HEK293 (cell line): ENCODE results near the gene TLE4.

Experiments
- CTCF ChIA-PET: fragments of 350-600 bp; formaldehyde crosslinking; extraction: SDS; loops from one replicate; lab custom pipeline; 2021; ENCODE audit warnings: antibody characterized with exemption; lab: Yijun Ruan, JAX
- POLR2A ChIA-PET: fragments of 300-600 bp; formaldehyde crosslinking; extraction: SDS; loops from one replicate; lab custom pipeline; 2020; ENCODE audit warnings: antibody characterized with exemption, inconsistent platforms; lab: Yijun Ruan, JAX
- H3K27ac ChIP-seq: fragments of 200-500 bp; sonication (Bioruptor generic); 2 replicates; pipeline ENCODE4 v1.5.1; 2014; ENCODE audit warnings: low read depth, low read length, control low read depth, inconsistent platforms; ENCODE audit errors: extremely low read depth
- H3K36me3 ChIP-seq, 2 experiments: fragments of 200-500 bp in 1 of 2; sonication (Bioruptor generic) in 1 of 2; 1 replicate in 1 of 2; 2 replicates in 1 of 2; pipeline ENCODE4 v1.5.1; 2014 to 2017; ENCODE audit warnings: inconsistent platforms in 2 of 2, low read length in 2 of 2; ENCODE audit not compliant: control insufficient read depth in 2 of 2, insufficient read depth in 1 of 2
- H3K4me1 ChIP-seq: fragments of 200-500 bp; sonication (Bioruptor generic); 2 replicates; pipeline ENCODE4 v1.5.1; 2014; ENCODE audit warnings: mild to moderate bottlenecking, low read length, inconsistent platforms; ENCODE audit not compliant: control insufficient read depth, insufficient read depth
- H3K4me3 ChIP-seq: 2 replicates; pipeline ENCODE4 v1.5.1; 2011; ENCODE audit warnings: low read depth, mild to moderate bottlenecking, control low read depth, low read length, moderate library complexity
- H3K9me3 ChIP-seq: fragments of 200-500 bp; sonication (Bioruptor generic); 2 replicates; pipeline ENCODE4 v1.5.1; 2014; ENCODE audit warnings: low read depth, low read length, inconsistent platforms; ENCODE audit not compliant: control insufficient read depth, insufficient read depth
- FEZF1 ChIP-seq: fragments of 450-650 bp; formaldehyde crosslinking; IDR thresholded peaks from 2 replicates; pipeline ENCODE4 v1.5.1; 2016; ENCODE audit warnings: missing biosample characterization, missing genetic modification characterization
- KLF8 ChIP-seq: fragments of 450-650 bp; formaldehyde crosslinking; IDR thresholded peaks from 2 replicates; pipeline ENCODE4 v1.5.1; 2016; ENCODE audit warnings: missing biosample characterization, missing genetic modification characterization
- OSR2 ChIP-seq: fragments of 450-650 bp; formaldehyde crosslinking; IDR thresholded peaks from 2 replicates; pipeline ENCODE4 v1.5.1; 2016; ENCODE audit warnings: missing biosample characterization, missing genetic modification characterization
- SETDB1 ChIP-seq: IDR thresholded peaks from one replicate; pipeline ENCODE4 v1.6.1; 2017; ENCODE audit warnings: mild to moderate bottlenecking, low read length, moderate library complexity, mixed read lengths; ENCODE audit not compliant: insufficient read length
- SP3 ChIP-seq: fragments of 450-650 bp; formaldehyde crosslinking; IDR thresholded peaks from 2 replicates; pipeline ENCODE4 v1.5.1; 2016; ENCODE audit warnings: missing biosample characterization, missing genetic modification characterization
- TRIM28 ChIP-seq: IDR thresholded peaks from 2 replicates; pipeline ENCODE4 v1.6.1; 2011; ENCODE audit warnings: low read length, control low read depth, borderline replicate concordance
- ZBTB17 ChIP-seq: fragments of 450-650 bp; formaldehyde crosslinking; IDR thresholded peaks from 2 replicates; pipeline ENCODE4 v1.5.1; 2016; ENCODE audit warnings: missing biosample characterization, missing genetic modification characterization
- ZBTB21 ChIP-seq: fragments of 450-650 bp; formaldehyde crosslinking; IDR thresholded peaks from 2 replicates; pipeline ENCODE4 v1.5.1; 2017; ENCODE audit warnings: missing biosample characterization, missing genetic modification characterization
- ZFHX2 ChIP-seq: fragments of 450-650 bp; formaldehyde crosslinking; conservative IDR thresholded peaks from 2 replicates; pipeline ENCODE4 v1.5.1; 2016; ENCODE audit warnings: missing biosample characterization, missing genetic modification characterization
- ZNF114 ChIP-seq: fragments of 450-650 bp; formaldehyde crosslinking; IDR thresholded peaks from 2 replicates; pipeline ENCODE4 v1.5.0; 2017; ENCODE audit warnings: missing biosample characterization, missing genetic modification characterization
- ZNF133 ChIP-seq: fragments of 450-650 bp; formaldehyde crosslinking; IDR thresholded peaks from 2 replicates; pipeline ENCODE4 v1.5.1; 2016; ENCODE audit warnings: missing biosample characterization, missing genetic modification characterization
- ZNF19 ChIP-seq: fragments of 450-650 bp; formaldehyde crosslinking; IDR thresholded peaks from 2 replicates; pipeline ENCODE4; 2016; ENCODE audit warnings: missing biosample characterization, missing genetic modification characterization, low read depth
- ZNF274 ChIP-seq, 2 experiments: fragments of 200-500 bp in 1 of 2; fragments of 450-650 bp in 1 of 2; sonication (Bioruptor generic) in 1 of 2; formaldehyde crosslinking in 1 of 2; IDR thresholded peaks; 2 replicates each; pipeline versions ENCODE4 v1.5.1 to v1.6.1; 2014 to 2016; ENCODE audit warnings: borderline replicate concordance in 1 of 2, inconsistent platforms in 1 of 2, low read length in 1 of 2, missing biosample characterization in 1 of 2, missing genetic modification characterization in 1 of 2
- ZNF624 ChIP-seq: fragments of 450-650 bp; formaldehyde crosslinking; IDR thresholded peaks from 2 replicates; pipeline ENCODE4 v1.5.1; 2017; ENCODE audit warnings: missing biosample characterization, missing genetic modification characterization
- ZNF677 ChIP-seq: fragments of 450-650 bp; IDR thresholded peaks from 2 replicates; pipeline ENCODE4 v1.5.0; 2018; ENCODE audit warnings: missing biosample characterization, mild to moderate bottlenecking, missing genetic modification characterization, moderate library complexity
- ZNF843 ChIP-seq: fragments of 450-650 bp; formaldehyde crosslinking; IDR thresholded peaks from 2 replicates; pipeline ENCODE4 v1.5.1; 2016; ENCODE audit warnings: missing biosample characterization, missing genetic modification characterization
- ZXDB ChIP-seq: fragments of 450-650 bp; formaldehyde crosslinking; IDR thresholded peaks from 2 replicates; pipeline ENCODE4 v1.5.1; 2016; ENCODE audit warnings: missing biosample characterization, missing genetic modification characterization
- TF ChIP-seq, protein P1 (sequence below): fragments of 450-650 bp; formaldehyde crosslinking; IDR thresholded peaks from 2 replicates; pipeline ENCODE4 v1.5.1; 2016; ENCODE audit warnings: missing biosample characterization, missing genetic modification characterization
- TF ChIP-seq, protein P2 (sequence below): fragments of 450-650 bp; formaldehyde crosslinking; IDR thresholded peaks from 2 replicates; pipeline ENCODE4 v1.5.1; 2017; ENCODE audit warnings: missing biosample characterization, missing genetic modification characterization
- TF ChIP-seq, protein P3 (sequence below): fragments of 450-650 bp; formaldehyde crosslinking; conservative IDR thresholded peaks from 2 replicates; pipeline ENCODE4 v1.5.1; 2016; ENCODE audit warnings: low read depth, missing biosample characterization, missing genetic modification characterization
- TF ChIP-seq, protein P4 (sequence below): fragments of 450-650 bp; formaldehyde crosslinking; IDR thresholded peaks from 2 replicates; pipeline ENCODE4 v1.5.1; 2016; ENCODE audit warnings: missing biosample characterization, missing genetic modification characterization

The TLE4 gene

DNA sequence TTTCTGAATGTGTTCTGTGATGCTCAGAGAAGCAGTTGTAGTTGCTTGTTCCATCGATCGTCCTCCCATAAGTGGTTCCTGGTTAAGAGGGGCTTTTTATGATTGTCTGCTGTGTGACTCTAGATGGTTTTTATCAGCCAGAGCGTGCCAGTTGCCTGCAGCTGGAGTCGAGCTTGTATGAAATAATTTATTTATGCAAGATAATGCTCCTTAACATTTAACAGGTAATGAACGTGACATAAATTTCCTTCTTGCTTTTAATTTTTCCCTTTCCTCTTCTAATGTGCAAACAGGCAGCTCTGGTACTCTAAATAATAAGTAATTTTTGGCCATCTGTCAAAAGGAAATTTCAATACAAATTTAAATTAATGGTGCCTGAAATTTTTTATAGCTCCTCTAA, 84.4 kb downstream of the TLE4 start:
- Histone ChIP-seq H3K4me3 (no peak overlapping the region), H3K36me3 (peaks cover 0 to 39% of the 10 kb centered on the region in 2 experiments; a peak in 1 of 3 replicates), H3K4me1 (no peaks in the 10 kb centered on the region), H3K9me3 (no peaks in the 10 kb centered on the region), H3K27ac (no peak overlapping the region)
- ChIA-PET CTCF (no interaction called here), POLR2A (no interaction called here)
- TF ChIP-seq ZBTB17 (tag by site-specific recombination) = 0 out of 2 replicates have a peak, but pooled peaks have one; percentile 2
- no peak for TF ChIP-seq ZBTB21 (tag by site-specific recombination)
- peak; percentile 79 for TF ChIP-seq ZNF843 (tag by site-specific recombination)
- TF ChIP-seq ZNF19 (tag by site-specific recombination) = no peak
- TF ChIP-seq ZXDB (tag by site-specific recombination) = peak; percentile 17; the same call in 1 of the 2 replicates
- TF ChIP-seq FEZF1 (tag by site-specific recombination) = peak; percentile 85
- TF ChIP-seq ZNF133 (tag by site-specific recombination) = no peak
- TF ChIP-seq, protein P1, sequence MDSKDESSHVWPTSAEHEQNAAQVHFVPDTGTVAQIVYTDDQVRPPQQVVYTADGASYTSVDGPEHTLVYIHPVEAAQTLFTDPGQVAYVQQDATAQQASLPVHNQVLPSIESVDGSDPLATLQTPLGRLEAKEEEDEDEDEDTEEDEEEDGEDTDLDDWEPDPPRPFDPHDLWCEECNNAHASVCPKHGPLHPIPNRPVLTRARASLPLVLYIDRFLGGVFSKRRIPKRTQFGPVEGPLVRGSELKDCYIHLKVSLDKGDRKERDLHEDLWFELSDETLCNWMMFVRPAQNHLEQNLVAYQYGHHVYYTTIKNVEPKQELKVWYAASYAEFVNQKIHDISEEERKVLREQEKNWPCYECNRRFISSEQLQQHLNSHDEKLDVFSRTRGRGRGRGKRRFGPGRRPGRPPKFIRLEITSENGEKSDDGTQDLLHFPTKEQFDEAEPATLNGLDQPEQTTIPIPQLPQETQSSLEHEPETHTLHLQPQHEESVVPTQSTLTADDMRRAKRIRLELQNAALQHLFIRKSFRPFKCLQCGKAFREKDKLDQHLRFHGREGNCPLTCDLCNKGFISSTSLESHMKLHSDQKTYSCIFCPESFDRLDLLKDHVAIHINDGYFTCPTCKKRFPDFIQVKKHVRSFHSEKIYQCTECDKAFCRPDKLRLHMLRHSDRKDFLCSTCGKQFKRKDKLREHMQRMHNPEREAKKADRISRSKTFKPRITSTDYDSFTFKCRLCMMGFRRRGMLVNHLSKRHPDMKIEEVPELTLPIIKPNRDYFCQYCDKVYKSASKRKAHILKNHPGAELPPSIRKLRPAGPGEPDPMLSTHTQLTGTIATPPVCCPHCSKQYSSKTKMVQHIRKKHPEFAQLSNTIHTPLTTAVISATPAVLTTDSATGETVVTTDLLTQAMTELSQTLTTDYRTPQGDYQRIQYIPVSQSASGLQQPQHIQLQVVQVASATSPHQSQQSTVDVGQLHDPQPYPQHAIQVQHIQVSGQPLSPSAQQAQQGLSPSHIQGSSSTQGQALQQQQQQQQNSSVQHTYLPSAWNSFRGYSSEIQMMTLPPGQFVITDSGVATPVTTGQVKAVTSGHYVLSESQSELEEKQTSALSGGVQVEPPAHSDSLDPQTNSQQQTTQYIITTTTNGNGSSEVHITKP (tag by site-specific recombination) = peak; percentile 28; the same call in 1 of the 2 replicates
- TF ChIP-seq, protein P2, sequence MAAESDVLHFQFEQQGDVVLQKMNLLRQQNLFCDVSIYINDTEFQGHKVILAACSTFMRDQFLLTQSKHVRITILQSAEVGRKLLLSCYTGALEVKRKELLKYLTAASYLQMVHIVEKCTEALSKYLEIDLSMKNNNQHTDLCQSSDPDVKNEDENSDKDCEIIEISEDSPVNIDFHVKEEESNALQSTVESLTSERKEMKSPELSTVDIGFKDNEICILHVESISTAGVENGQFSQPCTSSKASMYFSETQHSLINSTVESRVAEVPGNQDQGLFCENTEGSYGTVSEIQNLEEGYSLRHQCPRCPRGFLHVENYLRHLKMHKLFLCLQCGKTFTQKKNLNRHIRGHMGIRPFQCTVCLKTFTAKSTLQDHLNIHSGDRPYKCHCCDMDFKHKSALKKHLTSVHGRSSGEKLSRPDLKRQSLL (tag by site-specific recombination) = no peak
- no peak for TF ChIP-seq OSR2

DNA sequence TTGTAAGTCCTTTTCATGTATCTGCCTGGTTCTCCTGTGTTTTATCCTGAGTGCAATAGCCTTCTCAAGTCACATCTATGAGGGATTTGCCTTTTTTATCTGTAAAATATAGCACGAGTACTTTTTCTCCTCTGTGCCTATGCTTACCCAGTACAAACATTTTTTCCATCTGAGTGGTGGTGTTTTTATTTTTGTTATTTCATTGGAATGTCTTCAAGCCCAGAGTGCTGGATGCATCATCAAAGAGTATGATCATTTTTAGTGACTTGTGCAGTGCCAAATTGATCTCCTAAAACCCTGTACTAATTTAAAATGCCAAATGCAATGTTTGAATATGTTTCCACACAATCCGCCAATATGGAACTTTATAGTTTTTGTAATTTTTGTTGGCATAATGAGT, 86.1 kb downstream of the TLE4 start:
- no peak overlapping the region for H3K4me3 ChIP-seq
- CTCF ChIA-PET = no interaction called here
- no peak for TF ChIP-seq SETDB1
- peak; percentile 29; the same call in 1 of the 2 replicates for TF ChIP-seq TRIM28
- TF ChIP-seq, all 188 proteins: peak for 1
- H3K4me1 ChIP-seq = no peaks in the 10 kb centered on the region
- H3K9me3 ChIP-seq = no peaks in the 10 kb centered on the region
- no peak overlapping the region for H3K27ac ChIP-seq
- POLR2A ChIA-PET = no interaction called here
- peaks cover 0 to 33% of the 10 kb centered on the region in 2 experiments; a peak in 1 of 3 replicates for H3K36me3 ChIP-seq

DNA sequence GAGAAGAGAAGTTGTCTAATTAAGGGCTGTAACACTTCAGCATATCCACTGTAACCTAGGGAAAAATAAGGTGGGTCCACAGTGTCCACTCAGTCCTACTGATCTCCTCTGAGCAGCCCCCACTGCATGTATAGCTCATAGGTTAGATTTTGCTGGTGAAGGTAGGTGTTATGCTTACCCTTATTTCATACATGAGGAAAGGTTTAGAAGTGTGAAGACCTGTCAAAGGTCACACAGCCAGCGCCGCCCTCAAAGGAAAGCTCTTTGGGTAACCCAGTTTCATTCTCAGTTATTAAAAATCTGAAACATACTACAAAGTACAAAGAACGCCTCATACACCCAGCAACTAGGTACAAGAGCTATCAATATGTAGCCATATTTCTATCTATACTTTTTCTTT, 87.2 kb downstream of the TLE4 start:
- Histone ChIP-seq H3K4me3 (no peak overlapping the region), H3K4me1 (no peaks in the 10 kb centered on the region), H3K27ac (no peak overlapping the region), H3K36me3 (peaks cover 0 to 22% of the 10 kb centered on the region in 2 experiments; a peak in 1 of 3 replicates), H3K9me3 (no peaks in the 10 kb centered on the region)
- CTCF ChIA-PET = no interaction called here
- POLR2A ChIA-PET = no interaction called here
- no peak for TF ChIP-seq SP3 (tag by site-specific recombination)
- TF ChIP-seq ZNF677 (tag by site-specific recombination) = no peak
- TF ChIP-seq, protein P3, sequence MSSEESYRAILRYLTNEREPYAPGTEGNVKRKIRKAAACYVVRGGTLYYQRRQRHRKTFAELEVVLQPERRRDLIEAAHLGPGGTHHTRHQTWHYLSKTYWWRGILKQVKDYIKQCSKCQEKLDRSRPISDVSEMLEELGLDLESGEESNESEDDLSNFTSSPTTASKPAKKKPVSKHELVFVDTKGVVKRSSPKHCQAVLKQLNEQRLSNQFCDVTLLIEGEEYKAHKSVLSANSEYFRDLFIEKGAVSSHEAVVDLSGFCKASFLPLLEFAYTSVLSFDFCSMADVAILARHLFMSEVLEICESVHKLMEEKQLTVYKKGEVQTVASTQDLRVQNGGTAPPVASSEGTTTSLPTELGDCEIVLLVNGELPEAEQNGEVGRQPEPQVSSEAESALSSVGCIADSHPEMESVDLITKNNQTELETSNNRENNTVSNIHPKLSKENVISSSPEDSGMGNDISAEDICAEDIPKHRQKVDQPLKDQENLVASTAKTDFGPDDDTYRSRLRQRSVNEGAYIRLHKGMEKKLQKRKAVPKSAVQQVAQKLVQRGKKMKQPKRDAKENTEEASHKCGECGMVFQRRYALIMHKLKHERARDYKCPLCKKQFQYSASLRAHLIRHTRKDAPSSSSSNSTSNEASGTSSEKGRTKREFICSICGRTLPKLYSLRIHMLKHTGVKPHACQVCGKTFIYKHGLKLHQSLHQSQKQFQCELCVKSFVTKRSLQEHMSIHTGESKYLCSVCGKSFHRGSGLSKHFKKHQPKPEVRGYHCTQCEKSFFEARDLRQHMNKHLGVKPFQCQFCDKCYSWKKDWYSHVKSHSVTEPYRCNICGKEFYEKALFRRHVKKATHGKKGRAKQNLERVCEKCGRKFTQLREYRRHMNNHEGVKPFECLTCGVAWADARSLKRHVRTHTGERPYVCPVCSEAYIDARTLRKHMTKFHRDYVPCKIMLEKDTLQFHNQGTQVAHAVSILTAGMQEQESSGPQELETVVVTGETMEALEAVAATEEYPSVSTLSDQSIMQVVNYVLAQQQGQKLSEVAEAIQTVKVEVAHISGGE (tag by site-specific recombination) = no peak
- no peak for TF ChIP-seq KLF8
- TF ChIP-seq, protein P4, sequence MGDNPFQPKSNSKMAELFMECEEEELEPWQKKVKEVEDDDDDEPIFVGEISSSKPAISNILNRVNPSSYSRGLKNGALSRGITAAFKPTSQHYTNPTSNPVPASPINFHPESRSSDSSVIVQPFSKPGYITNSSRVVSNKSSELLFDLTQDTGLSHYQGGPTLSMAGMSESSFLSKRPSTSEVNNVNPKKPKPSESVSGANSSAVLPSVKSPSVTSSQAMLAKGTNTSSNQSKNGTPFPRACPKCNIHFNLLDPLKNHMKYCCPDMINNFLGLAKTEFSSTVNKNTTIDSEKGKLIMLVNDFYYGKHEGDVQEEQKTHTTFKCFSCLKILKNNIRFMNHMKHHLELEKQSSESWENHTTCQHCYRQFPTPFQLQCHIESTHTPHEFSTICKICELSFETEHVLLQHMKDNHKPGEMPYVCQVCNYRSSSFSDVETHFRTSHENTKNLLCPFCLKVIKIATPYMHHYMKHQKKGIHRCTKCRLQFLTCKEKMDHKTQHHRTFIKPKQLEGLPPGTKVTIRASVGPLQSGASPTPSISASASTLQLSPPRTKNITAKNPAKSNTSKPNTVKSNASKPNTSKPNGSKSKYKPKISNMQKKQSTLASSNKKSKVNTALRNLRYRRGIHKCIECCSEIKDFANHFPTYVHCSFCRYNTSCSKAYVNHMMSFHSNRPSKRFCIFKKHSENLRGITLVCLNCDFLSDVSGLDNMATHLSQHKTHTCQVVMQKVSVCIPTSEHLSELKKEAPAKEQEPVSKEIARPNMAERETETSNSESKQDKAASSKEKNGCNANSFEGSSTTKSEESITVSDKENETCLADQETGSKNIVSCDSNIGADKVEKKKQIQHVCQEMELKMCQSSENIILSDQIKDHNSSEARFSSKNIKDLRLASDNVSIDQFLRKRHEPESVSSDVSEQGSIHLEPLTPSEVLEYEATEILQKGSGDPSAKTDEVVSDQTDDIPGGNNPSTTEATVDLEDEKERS (tag by site-specific recombination) = no peak
- no peak for TF ChIP-seq ZNF624
- TF ChIP-seq ZNF114 (tag by site-specific recombination) = no peak
- no peak for TF ChIP-seq ZNF274 (IDR thresholded peaks at IDR 0.05; ENCODE audit: low read length)
- TF ChIP-seq ZNF274 (tag by site-specific recombination; IDR thresholded peaks at IDR 0.05; ENCODE audit: borderline replicate concordance) = no peak
- no peak for TF ChIP-seq ZFHX2
